GM18520 (cell line): Measurements from ENCODE around the gene TMEM174.

Experiments
- ATAC-seq: cut with Tn5 transposase; IDR thresholded peaks from one replicate; pipeline ENCODE4 v1.9.1; 2021; ENCODE audit not compliant: unreplicated experiment

Gene TMEM174

GRCh38 chr5:73172951-73173350, at the start of gene TMEM174:
TSS of gene TMEM174 (plus strand) at chr5:73173193. CDS start at chr5:73173244, 51 bp downstream.
- ATAC-seq = no peak

GRCh38 chr5:73125289-73125688, 47.7 kb upstream of the TMEM174 start:
- no peak for ATAC-seq

- no peak for ATAC-seq
Observed at GRCh38 chr5:73126381-73126780, 46.6 kb upstream of the TMEM174 start.

GRCh38 chr5:73126957-73127356, 46.0 kb upstream of the TMEM174 start:
- ATAC-seq = no peak

- no peak for ATAC-seq
Observed at GRCh38 chr5:73129143-73129542, 43.9 kb upstream of the TMEM174 start.

GRCh38 chr5:73130811-73131210, 42.2 kb upstream of the TMEM174 start:
- ATAC-seq = no peak

- ATAC-seq = no peak
Observed at GRCh38 chr5:73131711-73132425, 41.1 kb upstream of the TMEM174 start.

GRCh38 chr5:73132759-73133158, 40.2 kb upstream of the TMEM174 start:
- ATAC-seq = no peak

GRCh38 chr5:73135021-73135420, 38.0 kb upstream of the TMEM174 start:
- no peak for ATAC-seq

- no peak for ATAC-seq
Observed at GRCh38 chr5:73135429-73136054, 37.5 kb upstream of the TMEM174 start.

GRCh38 chr5:73136055-73136562, 36.9 kb upstream of the TMEM174 start:
- no peak for ATAC-seq

GRCh38 chr5:73137563-73138530, 35.1 kb upstream of the TMEM174 start:
- ATAC-seq = no peak

- no peak for ATAC-seq
Observed at GRCh38 chr5:73139485-73139884, 33.5 kb upstream of the TMEM174 start.

- ATAC-seq = no peak
Observed at GRCh38 chr5:73140801-73141200, 32.2 kb upstream of the TMEM174 start.

- ATAC-seq = no peak
Observed at GRCh38 chr5:73142035-73142434, 31.0 kb upstream of the TMEM174 start.

GRCh38 chr5:73143716-73144115, 29.3 kb upstream of the TMEM174 start:
- ATAC-seq = no peak

- ATAC-seq = no peak
Observed at GRCh38 chr5:73149540-73149939, 23.5 kb upstream of the TMEM174 start.

- no peak for ATAC-seq
Observed at GRCh38 chr5:73150876-73151275, 22.1 kb upstream of the TMEM174 start.

GRCh38 chr5:73151766-73152410, 21.1 kb upstream of the TMEM174 start:
- no peak for ATAC-seq

- no peak for ATAC-seq
Observed at GRCh38 chr5:73152411-73153388, 20.3 kb upstream of the TMEM174 start.
